ENCODE data around the gene CORO1C.

GRCh38 chr12:108777156-108777555 lies 45.8 kb upstream of the CORO1C start:
- TF ChIP-seq CTCF (IDR thresholded peaks at IDR 0.05) = no peak
- no peak for TF ChIP-seq POLR2A (IDR thresholded peaks at IDR 0.05)
- TF ChIP-seq EP300 (IDR thresholded peaks at IDR 0.05) = no peak
